HG02840 (cell line): ENCODE results near the gene ELAC2.
A peak's percentile ranks its signal among the peaks of the same experiment; 100 is the strongest.

ENCODE experiments used
- ATAC-seq: cut with Tn5 transposase; IDR thresholded peaks from one replicate; pipeline ENCODE4 v1.9.1; 2021; ENCODE audit warnings: mild to moderate bottlenecking, moderate library complexity, moderate number of reproducible peaks; ENCODE audit not compliant: unreplicated experiment, low FRiP score

The ELAC2 gene

GRCh38 chr17:13017655-13018459, at the start of gene ELAC2:
Gene ELAC2 (minus strand): TSS chr17:13018027. CDS start chr17:13017947, 80 bp downstream.
- peak; percentile 100 for ATAC-seq

- no peak for ATAC-seq
Measured at GRCh38 chr17:13065032-13065431, 47.2 kb upstream of the ELAC2 start.

GRCh38 chr17:13055131-13055530, 37.3 kb upstream of the ELAC2 start:
- ATAC-seq = no peak

GRCh38 chr17:13054666-13055065, 36.8 kb upstream of the ELAC2 start:
- ATAC-seq = no peak

GRCh38 chr17:13051915-13052314, 34.1 kb upstream of the ELAC2 start:
- no peak for ATAC-seq

GRCh38 chr17:13047011-13047606, 29.3 kb upstream of the ELAC2 start:
- ATAC-seq = no peak

- no peak for ATAC-seq
Measured at GRCh38 chr17:13046361-13046760, 28.5 kb upstream of the ELAC2 start.

GRCh38 chr17:13044572-13045065, 26.8 kb upstream of the ELAC2 start:
- no peak for ATAC-seq

- no peak for ATAC-seq
Measured at GRCh38 chr17:13038931-13039665, 21.3 kb upstream of the ELAC2 start.

- no peak for ATAC-seq
Measured at GRCh38 chr17:13036751-13037150, 18.9 kb upstream of the ELAC2 start.

GRCh38 chr17:13035420-13035819, 17.6 kb upstream of the ELAC2 start:
- ATAC-seq = no peak

GRCh38 chr17:13031718-13032350, 14.0 kb upstream of the ELAC2 start:
- peak; percentile 85 for ATAC-seq

GRCh38 chr17:13030459-13031300, 12.9 kb upstream of the ELAC2 start:
- ATAC-seq = no peak

GRCh38 chr17:13030056-13030455, 12.2 kb upstream of the ELAC2 start:
- no peak for ATAC-seq

- no peak for ATAC-seq
Measured at GRCh38 chr17:13029340-13029739, 11.5 kb upstream of the ELAC2 start.

GRCh38 chr17:13027246-13027645, 9.4 kb upstream of the ELAC2 start:
- no peak for ATAC-seq

GRCh38 chr17:13025687-13026086, 7.9 kb upstream of the ELAC2 start:
- ATAC-seq = no peak

- ATAC-seq = no peak
Measured at GRCh38 chr17:13025258-13025627, 7.4 kb upstream of the ELAC2 start.

GRCh38 chr17:13024526-13025257, 6.9 kb upstream of the ELAC2 start:
- peak; percentile 85 for ATAC-seq
